Ramos (cell line): Measurements from ENCODE around the gene SCTR.

Experiments
- in situ Hi-C: fragments of 300-500 bp; cut with MboI; formaldehyde crosslinking; loops from one replicate; pipeline ENCODE4 v1.14.3; 2022; ENCODE audit warnings: low sequenced_read_pairs; ENCODE audit not compliant: unreplicated experiment

The SCTR gene

DNA sequence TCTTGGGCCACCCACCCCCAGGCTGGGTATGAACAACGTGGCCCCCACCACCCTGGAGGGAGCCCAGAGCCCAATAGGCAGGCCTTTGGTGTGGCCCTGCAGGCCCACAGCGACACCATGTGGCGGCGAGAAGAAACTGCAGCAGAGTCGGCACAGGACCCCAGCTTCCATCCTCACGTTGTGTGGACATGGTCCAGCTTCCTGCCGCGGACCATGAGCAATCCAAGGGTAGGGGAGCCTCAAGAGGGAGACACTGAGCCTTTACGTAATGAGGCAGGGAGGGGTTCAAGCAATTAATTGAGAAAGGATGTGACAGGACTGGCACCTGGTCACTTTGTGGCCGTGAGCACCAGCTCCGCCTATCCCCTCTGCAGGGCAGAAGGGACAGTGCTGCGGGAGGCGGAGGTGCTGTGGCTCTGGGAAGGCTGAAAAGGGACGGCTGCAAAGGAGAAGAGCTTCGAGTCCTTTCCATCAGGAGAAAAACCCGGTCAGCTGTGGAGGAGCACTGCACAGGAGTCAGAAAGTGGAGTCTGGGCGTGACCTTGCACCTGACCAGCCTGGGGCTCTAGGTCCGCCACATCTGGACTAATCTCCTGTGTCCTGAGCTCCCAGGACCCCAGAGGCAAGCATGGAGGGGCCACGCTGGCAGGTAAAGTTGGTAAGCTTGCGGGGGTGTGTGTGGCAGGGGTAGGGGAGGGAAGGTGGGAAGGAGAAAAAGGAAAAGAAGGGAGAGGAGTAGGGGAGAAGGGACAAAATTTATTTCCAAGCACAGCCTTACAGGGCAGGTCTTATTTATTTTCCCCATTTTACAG, 47.8 kb downstream of the SCTR start:
- in situ Hi-C loops: loop anchor here (5.0 kb wide), 1 partner anchor 594 kb away; no protein-coding TSS in a partner anchor

- in situ Hi-C loops: loop anchor here (5.0 kb wide), 1 partner anchor 594 kb away; no protein-coding TSS in a partner anchor
Measured at GRCh38 chr2:119475857-119476244, 48.4 kb downstream of the SCTR start.

GRCh38 chr2:119475225-119475856, 48.9 kb downstream of the SCTR start:
- in situ Hi-C loops: loop anchor here (5.0 kb wide), 1 partner anchor 593 kb away; no protein-coding TSS in a partner anchor

- in situ Hi-C loops: loop anchor here (5.0 kb wide), 2 partner anchors 162 to 592 kb away; no protein-coding TSS in a partner anchor
Measured at GRCh38 chr2:119474371-119475224, 49.7 kb downstream of the SCTR start.

GRCh38 chr2:119473621-119474370, 50.5 kb downstream of the SCTR start:
- in situ Hi-C loops: loop anchor here (5.0 kb wide), 1 partner anchor 161 kb away; no protein-coding TSS in a partner anchor

DNA sequence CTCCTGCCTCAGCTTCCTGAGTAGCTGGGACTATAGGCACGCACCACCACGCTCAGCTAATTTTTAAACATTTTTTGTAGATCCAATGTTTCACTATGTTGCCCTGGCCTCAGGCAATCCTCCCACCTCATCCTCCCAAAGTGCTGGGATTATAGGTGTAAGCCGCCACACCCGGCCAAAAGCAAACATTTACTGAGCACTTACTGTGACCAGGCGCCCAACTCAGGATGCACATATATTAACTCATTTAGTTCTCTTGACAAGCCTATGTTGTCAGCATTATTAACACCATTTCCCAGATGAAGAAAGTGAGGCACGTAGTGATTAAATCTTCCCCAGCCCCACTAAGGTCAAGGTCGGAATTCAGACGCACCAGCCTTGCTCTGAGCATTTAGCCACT, 51.5 kb downstream of the SCTR start:
- in situ Hi-C loops: loop anchor here (5.0 kb wide), 1 partner anchor 160 kb away; no protein-coding TSS in a partner anchor

- in situ Hi-C loops: loop anchor here (5.0 kb wide), 2 partner anchors 52 to 157 kb away; no protein-coding TSS in a partner anchor
Measured at GRCh38 chr2:119469661-119470297, 54.5 kb downstream of the SCTR start.

DNA sequence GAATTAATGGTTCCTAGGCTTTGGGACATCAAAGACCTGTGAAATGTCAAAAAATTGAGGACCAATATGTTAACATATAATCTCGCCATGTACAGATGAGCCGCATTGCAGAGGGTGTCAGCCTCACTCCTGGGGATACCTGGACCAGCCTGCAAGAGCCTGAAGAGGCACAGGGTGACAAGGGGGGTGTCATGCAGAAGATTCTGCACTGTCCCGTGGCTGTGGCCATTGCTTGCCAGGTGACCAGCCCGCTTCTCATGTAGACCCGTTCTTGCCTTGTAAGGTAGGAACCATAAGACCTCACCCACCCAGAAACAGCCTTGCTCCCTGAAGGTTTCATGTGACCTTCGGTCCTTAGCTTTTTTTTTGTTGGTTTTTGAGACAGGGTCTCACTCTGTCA, 55.2 kb downstream of the SCTR start:
- in situ Hi-C loops: loop anchor here (5.0 kb wide), 1 partner anchor 52 kb away; no protein-coding TSS in a partner anchor

- in situ Hi-C loops: loop anchor here (5.0 kb wide), 1 partner anchor 51 kb away; no protein-coding TSS in a partner anchor
Measured at GRCh38 chr2:119468154-119468955, 55.9 kb downstream of the SCTR start.

GRCh38 chr2:119466373-119466772, 57.9 kb downstream of the SCTR start:
- in situ Hi-C loops: loop anchor here (5.0 kb wide), 1 partner anchor 49 kb away; no protein-coding TSS in a partner anchor

DNA sequence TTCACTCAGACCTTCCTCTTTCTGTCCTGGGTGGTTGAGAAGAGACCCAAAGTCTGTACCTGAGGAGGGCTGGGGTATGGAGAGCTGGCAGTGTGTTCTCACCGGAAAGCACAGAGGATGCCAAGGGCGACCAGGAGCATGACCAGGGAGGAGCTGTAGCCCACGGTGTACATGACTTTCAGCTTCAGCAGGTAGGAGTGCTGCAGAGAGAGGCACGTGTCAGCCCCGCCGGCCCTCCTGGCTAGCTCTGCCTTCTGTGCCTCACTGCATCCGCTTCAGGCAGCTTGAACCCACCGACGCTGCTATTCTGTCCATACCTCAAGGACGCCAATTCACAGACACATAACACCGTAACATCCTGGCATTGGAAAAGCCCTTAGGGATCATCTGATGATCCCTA, 58.6 kb downstream of the SCTR start:
- in situ Hi-C loops: loop anchor here (5.0 kb wide), 1 partner anchor 48 kb away; no protein-coding TSS in a partner anchor

GRCh38 chr2:119464981-119465380, 59.3 kb downstream of the SCTR start:
- in situ Hi-C loops: loop anchor here (5.0 kb wide), 1 partner anchor 48 kb away; no protein-coding TSS in a partner anchor

- in situ Hi-C loops: no loop called here
Measured at GRCh38 chr2:119463990-119464389, 60.3 kb downstream of the SCTR start.

GRCh38 chr2:119463136-119463535, 61.1 kb downstream of the SCTR start:
- in situ Hi-C loops: no loop called here

DNA sequence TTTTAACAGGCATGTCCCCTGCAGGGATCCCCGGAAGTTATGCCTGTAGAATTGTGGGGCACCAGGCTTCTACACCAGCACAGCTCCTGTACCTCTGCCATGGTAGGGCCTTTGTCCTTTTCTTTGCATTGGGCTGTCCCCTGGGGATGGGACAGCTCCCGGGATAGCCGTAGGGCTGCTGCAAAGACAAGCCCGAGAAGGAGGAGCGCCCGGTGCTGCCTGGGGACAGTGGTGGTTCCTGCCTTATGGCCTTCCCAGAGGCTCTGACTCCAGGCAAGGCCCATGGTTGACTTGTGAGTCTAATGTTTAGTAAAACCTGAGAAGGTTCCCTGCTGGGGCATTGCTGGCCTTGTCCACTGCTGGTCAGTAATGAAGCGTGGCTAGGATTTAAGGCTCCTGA, 61.7 kb downstream of the SCTR start:
- in situ Hi-C loops: no loop called here

DNA sequence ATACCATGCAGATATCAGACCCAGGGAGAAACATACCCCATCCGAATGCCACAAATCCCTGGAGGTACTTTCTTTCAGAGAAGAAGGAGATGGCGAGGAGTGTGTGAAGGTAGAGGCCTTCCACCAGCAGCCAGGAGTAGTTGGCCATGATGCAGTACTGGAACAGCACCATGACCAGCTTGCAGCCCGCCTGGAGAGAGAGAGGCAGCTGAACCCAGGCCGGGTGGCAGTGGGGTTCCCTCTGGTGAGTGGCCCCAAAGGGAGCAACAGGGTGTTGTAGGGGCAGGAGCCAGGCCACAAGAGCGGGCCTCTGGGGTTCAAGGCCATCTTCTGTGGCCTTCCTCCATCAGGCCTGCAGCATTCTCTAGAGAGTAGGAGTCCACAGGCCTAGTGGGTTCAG, 62.5 kb downstream of the SCTR start:
- in situ Hi-C loops: no loop called here

GRCh38 chr2:119460076-119460475, 64.2 kb downstream of the SCTR start:
- in situ Hi-C loops: no loop called here
